GM19328 (cell line): ENCODE results near the gene PDE9A.

Experiments
- ATAC-seq: cut with Tn5 transposase; IDR thresholded peaks from one replicate; pipeline ENCODE4 v1.9.1; 2021; ENCODE audit warnings: mild to moderate bottlenecking, moderate library complexity; ENCODE audit not compliant: unreplicated experiment

PDE9A gene

GRCh38 chr21:42734323-42734971 lies 81.0 kb downstream of the PDE9A start:
- ATAC-seq = no peak

GRCh38 chr21:42735061-42735460 lies 81.6 kb downstream of the PDE9A start:
- ATAC-seq = no peak

DNA sequence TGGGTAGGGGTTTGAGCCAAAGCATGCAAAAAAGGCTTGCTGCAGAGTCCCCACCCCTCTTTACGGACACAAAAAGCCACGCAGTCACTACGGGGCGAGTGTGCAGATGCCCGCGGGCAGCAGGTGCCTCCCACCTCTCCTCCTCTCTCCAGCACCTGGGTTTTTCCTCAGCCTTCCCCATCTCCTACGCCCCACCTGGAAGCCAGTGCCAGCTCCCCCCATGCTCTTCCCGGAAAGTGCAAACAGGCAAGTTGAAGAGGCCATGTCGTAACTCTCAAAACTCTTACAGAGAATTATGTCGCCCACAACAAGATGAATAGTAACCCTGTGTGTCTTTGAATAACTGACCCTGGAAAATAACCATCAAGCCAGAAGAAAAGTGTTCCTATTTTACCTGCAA lies 82.5 kb downstream of the PDE9A start:
- ATAC-seq = no peak

DNA sequence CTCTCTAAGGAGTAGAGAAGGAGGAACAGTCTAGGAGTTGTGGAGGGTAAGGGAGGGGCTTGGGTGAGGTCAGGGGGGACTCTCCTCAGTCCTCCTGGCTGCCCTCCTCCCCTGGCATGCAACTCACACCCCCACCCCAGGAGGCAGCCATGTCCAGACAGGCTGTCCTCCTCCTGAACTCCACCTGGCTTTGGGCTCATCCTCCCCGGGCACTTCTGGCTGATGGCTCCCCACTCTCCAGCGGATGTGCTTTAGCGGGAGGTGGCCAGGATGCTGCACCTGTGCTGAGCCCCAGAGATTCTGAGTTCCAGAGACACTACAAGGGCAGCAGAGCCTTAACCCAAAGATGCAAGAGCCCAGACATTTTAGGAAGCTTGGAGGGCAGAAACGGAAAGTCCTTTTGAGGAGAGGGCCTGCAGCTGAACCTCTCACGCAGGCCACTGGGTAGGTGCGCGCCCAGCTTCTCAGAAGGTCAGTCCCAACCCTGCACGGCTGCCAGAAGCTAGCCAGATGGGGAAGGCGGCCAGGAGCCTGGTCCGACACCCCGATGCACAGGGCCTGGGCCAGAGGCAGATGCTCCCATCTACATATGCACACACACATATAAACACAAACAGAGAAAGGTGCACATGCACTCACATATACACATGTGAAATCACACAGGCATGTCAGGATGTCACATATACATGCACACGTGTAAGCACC lies 83.4 kb downstream of the PDE9A start:
- ATAC-seq = no peak

- ATAC-seq = no peak
Observed at GRCh38 chr21:42737951-42738590, 84.7 kb downstream of the PDE9A start.

- no peak for ATAC-seq
Observed at GRCh38 chr21:42739061-42739931, 85.9 kb downstream of the PDE9A start.

DNA sequence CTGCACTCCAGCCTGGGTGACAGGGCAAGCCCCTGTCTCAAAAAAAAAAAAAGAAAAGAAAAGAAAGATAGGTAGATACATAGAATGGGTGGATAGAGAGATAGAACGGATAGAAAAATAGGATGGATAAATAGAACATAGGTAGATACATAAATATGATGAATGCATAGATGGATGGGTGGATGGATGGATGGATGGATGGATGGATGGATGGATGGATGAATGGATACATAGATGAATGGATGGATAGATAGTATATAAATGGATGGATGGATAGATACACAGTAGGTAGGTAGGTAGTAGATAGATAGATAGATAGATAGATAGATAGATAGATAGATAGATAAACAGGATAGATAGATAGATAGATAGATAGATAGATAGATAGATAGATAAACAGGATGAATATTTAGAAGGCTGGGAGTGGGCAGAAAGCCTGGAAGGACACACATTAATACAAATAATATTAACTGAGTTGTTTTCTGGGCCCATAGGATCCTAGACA lies 87.0 kb downstream of the PDE9A start:
- ATAC-seq = no peak

GRCh38 chr21:42741066-42741465 lies 87.6 kb downstream of the PDE9A start:
- no peak for ATAC-seq

GRCh38 chr21:42744520-42745445 lies 91.4 kb downstream of the PDE9A start:
- ATAC-seq = no peak

DNA sequence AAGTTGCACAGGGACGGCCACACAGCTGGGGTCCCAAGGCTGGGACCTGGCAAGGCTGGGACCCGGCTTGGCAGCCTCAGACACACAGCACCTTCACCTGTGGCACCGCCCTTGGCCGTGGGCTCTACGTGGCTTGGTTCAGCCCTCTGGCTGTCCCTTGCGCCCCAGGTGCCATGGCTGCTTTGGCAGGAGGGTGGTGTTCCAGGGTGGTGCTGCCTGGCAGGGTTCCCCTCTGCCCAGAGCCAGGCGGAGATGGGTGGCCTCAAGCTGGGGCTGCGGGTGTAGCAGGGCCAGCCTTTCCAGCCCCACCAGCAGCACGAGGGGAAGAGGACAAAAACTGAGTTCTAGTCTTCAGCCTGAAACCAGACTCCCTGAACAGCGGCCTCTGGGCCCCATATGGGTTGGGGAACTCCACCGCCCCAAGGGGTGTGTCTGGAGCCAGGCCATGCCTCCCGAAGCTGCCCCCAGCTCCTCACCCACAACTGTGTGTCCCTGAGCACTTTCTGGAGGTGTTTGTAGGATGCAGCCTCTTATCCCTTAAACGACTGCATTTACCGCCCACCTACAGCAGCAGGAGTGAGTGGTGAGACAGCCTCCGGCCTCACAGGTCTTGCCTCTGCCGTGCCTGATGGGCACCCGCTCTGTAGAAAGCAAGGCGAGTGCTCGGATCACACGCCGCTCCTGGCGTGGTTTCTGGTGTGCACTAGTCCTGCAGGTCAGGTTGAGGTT lies 92.3 kb downstream of the PDE9A start:
- no peak for ATAC-seq

DNA sequence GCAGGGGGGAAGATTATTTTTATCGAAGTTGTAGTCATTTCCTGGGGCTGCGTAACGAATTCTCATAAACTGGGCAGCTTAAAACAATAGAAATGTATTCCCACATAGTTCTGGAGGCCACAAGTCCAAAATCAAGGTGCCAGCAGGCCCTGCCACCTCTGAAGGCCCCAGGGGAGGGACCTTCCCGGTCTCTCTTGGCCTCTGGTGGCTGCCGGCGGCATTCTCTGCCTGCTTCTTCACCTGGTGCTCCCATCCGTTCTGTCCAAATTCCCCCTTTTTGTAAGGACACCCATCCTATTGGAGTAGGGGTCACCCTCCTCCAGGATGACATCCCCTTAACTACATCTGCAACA lies 92.8 kb downstream of the PDE9A start:
- no peak for ATAC-seq

GRCh38 chr21:42746593-42747275 lies 93.3 kb downstream of the PDE9A start:
- no peak for ATAC-seq

DNA sequence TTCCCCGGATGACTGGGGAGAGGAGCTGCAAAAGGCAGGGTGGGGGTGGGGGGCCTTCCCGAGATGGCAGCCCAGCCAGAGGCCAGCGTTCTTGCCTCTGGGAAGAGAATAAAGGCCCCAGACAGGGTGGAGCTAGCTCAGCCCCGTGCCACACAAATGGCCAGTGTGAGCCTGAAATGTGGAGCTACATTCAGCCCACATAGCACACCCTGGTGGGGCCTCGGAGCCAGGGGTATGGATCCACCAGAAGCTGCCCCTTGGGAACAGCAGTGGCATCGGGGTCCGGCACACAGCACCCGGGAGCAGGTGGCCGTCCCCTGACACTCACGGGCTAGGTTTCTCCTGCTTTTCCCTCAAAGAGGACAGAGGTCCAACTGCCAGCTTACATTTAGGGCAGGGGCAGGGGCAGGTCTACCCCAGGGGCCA lies 93.9 kb downstream of the PDE9A start:
- ATAC-seq = no peak

DNA sequence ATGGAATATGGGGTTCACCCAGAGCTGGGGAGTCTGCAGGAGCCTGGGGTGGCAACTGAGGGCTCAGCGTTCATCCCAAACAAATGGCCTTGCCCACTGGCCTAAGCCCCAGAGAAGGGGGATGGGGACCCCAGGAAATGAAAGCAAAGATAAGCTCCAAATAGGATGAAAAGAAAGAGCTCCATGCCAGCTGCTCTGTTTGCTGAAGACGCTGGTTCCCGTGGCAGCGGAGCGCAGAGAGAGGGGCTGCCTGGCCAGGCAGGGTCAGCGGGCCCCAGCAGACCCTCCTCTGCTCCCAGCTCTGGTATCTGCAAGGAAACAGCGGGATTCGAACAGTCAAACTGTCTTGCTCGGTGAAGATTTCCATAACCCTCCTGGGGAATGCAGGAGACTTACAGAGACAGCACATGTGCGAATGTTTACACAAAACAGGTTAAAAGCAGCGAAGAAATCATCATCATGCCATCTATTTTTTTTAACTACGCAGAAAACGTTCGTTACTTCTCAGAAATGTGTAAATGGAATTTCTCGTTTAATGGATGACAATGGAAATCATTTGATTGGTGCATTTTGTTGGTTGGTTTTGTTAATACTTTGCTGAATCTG lies 94.4 kb downstream of the PDE9A start:
- ATAC-seq = no peak

DNA sequence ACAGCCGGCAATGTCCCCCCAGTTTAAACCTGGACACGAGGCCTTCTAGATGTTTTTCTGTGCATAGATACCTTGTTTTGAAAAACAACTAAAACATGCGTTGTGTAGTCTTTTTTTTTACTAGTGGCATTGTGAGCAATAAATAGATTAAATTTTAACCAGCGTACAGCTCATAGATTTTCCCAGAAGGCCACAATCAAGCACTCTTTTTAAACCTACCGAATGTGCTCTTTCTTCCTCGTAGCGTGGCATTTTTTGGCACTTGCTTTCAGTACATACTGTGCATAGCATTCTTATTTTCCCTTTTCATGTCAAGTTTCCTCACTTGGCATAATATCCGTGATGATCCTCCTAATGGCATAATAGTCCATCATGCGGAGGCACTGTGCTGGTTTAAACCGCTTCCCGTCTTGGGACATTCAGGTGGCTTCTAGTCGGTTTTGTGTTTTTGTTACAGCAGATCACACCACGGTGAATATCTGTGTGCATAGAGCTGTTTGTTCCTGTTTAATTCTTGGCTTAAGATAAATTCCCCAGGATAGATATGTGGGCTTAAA lies 95.3 kb downstream of the PDE9A start:
- no peak for ATAC-seq

GRCh38 chr21:42750737-42751530 lies 97.5 kb downstream of the PDE9A start:
- no peak for ATAC-seq

DNA sequence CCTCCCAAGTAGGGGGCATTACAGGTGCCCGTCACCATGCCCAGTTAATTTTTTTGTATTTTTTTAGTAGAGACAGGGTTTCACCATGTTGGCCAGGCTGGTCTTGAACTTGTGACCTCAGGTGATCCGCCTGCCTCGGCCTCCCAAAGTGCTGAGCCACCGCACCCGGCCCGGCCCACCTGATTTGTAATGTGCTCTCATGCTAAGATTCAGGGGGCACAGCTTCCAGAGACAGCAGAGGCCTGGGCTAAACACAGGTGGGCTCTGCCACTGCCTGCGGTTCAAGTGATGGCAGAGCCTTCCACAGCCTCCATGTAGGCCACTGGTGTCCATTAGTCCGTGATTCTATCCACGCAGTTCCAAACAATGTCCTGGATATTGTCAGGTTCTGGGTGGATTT lies 98.4 kb downstream of the PDE9A start:
- ATAC-seq = no peak
